Lower leg skin (tissue), 3 donors: ENCODE results near the gene OR10A6.

Experiments
- CTCF ChIP-seq, 3 donors: fragments of 450-650 bp; IDR thresholded peaks; one replicate each; pipeline ENCODE4 v1.5.1; 2016; ENCODE audit warnings: antibody characterized with exemption in 3 of 3, mild to moderate bottlenecking in 3 of 3, moderate library complexity in 2 of 3
- POLR2A ChIP-seq, 2 donors: fragments of 450-650 bp; IDR thresholded peaks; one replicate each; pipeline ENCODE4 v1.6.1; 2016 to 2017; ENCODE audit warnings: antibody characterized with exemption in 2 of 2, mild to moderate bottlenecking in 1 of 2, moderate library complexity in 1 of 2

GRCh38 chr11:7905549-7905948 is 25.5 kb downstream of the OR10A6 start:
- no peak for TF ChIP-seq CTCF (IDR thresholded peaks at IDR 0.05)
- TF ChIP-seq POLR2A (IDR thresholded peaks at IDR 0.05): no peak
